Sigmoid colon (tissue), 4 donors: Measurements from ENCODE around the gene NOVA2.

Experiments used
- EP300 ChIP-seq, 4 donors: sonication (generic); formaldehyde crosslinking; IDR thresholded peaks; one replicate each; pipeline ENCODE4 v1.6.1; 2017; ENCODE audit warnings: antibody characterized with exemption in 4 of 4
- POLR2A ChIP-seq, 2 donors: fragments of 450-650 bp; IDR thresholded peaks; one replicate each; pipeline ENCODE4 v1.6.1; 2016; ENCODE audit warnings: antibody characterized with exemption in 2 of 2, mild to moderate bottlenecking in 2 of 2, moderate library complexity in 2 of 2
- POLR2AphosphoS5 ChIP-seq, 4 donors: sonication (generic); formaldehyde crosslinking; IDR thresholded peaks; one replicate each; pipeline ENCODE4 v1.6.1; 2017; ENCODE audit warnings: antibody characterized with exemption in 4 of 4
- TF ChIP-seq, protein P1 (sequence below), 4 experiments: fragments of 450-650 bp in 3 of 4; fragments of 200-600 bp in 1 of 4; IDR thresholded peaks; one replicate each; pipeline ENCODE4 v1.5.1; 2016 to 2019; ENCODE audit warnings: antibody characterized with exemption in 4 of 4, mild to moderate bottlenecking in 3 of 4, moderate library complexity in 2 of 4

- TF ChIP-seq POLR2AphosphoS5 (IDR thresholded peaks at IDR 0.05) (no peak), POLR2A (IDR thresholded peaks at IDR 0.05) (no peak), EP300 (IDR thresholded peaks at IDR 0.05) (no peak)
- TF ChIP-seq, protein P1, sequence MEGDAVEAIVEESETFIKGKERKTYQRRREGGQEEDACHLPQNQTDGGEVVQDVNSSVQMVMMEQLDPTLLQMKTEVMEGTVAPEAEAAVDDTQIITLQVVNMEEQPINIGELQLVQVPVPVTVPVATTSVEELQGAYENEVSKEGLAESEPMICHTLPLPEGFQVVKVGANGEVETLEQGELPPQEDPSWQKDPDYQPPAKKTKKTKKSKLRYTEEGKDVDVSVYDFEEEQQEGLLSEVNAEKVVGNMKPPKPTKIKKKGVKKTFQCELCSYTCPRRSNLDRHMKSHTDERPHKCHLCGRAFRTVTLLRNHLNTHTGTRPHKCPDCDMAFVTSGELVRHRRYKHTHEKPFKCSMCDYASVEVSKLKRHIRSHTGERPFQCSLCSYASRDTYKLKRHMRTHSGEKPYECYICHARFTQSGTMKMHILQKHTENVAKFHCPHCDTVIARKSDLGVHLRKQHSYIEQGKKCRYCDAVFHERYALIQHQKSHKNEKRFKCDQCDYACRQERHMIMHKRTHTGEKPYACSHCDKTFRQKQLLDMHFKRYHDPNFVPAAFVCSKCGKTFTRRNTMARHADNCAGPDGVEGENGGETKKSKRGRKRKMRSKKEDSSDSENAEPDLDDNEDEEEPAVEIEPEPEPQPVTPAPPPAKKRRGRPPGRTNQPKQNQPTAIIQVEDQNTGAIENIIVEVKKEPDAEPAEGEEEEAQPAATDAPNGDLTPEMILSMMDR (IDR thresholded peaks at IDR 0.05), result no peak
Observed at GRCh38 chr19:45908956-45909355, 64.7 kb downstream of the NOVA2 start.
